Measurements from ENCODE around the gene CMTM7.
A peak's percentile ranks its signal among the peaks of the same experiment; 100 is the strongest.

The CMTM7 gene

DNA sequence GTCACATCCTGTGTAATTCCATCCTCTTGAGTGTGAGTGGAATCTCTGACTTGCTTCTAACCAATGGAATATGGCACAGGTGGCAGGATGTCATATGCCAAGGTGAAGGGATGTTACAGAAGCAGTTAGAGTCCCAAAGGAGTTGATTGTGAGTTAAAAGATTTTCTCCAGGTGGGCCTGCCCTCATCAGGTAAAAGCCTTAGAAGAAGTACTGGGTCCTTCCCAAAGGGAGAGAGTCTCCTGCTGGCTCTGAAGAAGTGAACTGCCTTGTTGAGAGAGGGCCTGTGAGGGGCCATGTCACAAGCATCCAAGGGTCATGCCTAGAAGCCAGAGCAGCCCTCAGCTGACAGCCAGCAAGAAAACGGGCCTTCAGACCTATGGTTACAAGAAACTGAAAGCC lies 13.1 kb downstream of the CMTM7 start:
- ChIA-PET CTCF (interaction anchor here (1.1 to 5.9 kb wide), 6 partner anchors 9 to 60 kb away, joined by 3 to 27 read pairs (median 6); no protein-coding TSS in a partner anchor), POLR2A (interaction anchor here (0.9 kb wide), 1 partner anchor 15 kb away, joined by 3 read pairs; no protein-coding TSS in a partner anchor)
- peaks cover 27 to 88% (median 60%) of the 10 kb centered on the region in 4 experiments for H3K4me1 ChIP-seq (ENCODE audit: control extremely low read depth in 1 of 4, control insufficient read depth in 4 of 4, insufficient read depth in 4 of 4, low read length in 3 of 4)
- H3K4me3 ChIP-seq (ENCODE audit: control insufficient read depth in 1 of 7, extremely low read depth in 1 of 7, insufficient read depth in 4 of 7, low read depth in 2 of 7, low read length in 6 of 7), result no peak overlapping the region
- no peaks in the 10 kb centered on the region for H3K9me3 ChIP-seq (ENCODE audit: control extremely low read depth in 1 of 5, control insufficient read depth in 4 of 5, insufficient read depth in 2 of 5, low read depth in 1 of 5, low read length in 4 of 5)
- no peak for DNase-seq
- WGBS (ENCODE audit: insufficient coverage), result 82% methylated on average over 1 of the region's 1 CpG
- H3K27ac ChIP-seq (ENCODE audit: insufficient read depth in 1 of 2, low read depth in 1 of 2, low read length in 2 of 2, poor library complexity in 1 of 2, severe bottlenecking in 2 of 2), result peak overlapping the region in 1 of 2 experiments; percentile 18
- no peaks in the 10 kb centered on the region for H3K27me3 ChIP-seq (replicated peaks in 2 of 5; ENCODE audit: control insufficient read depth in 4 of 5, insufficient read depth in 5 of 5, low read length in 4 of 5)
- H3K36me3 ChIP-seq (ENCODE audit: control insufficient read depth in 4 of 4, insufficient read depth in 4 of 4, low read length in 3 of 4), result peaks cover 0 to 34% (median 1%) of the 10 kb centered on the region in 4 experiments

- WGBS (ENCODE audit: insufficient coverage), result 80% methylated on average over 1 of the region's 2 CpGs
- no peaks in the 10 kb centered on the region for H3K9me3 ChIP-seq (ENCODE audit: control extremely low read depth in 1 of 5, control insufficient read depth in 4 of 5, insufficient read depth in 2 of 5, low read depth in 1 of 5, low read length in 4 of 5)
- H3K36me3 ChIP-seq (ENCODE audit: control insufficient read depth in 4 of 4, insufficient read depth in 4 of 4, low read length in 3 of 4), result peaks cover 0 to 35% (median 1%) of the 10 kb centered on the region in 4 experiments
- POLR2A ChIA-PET, result interaction anchor here (0.9 kb wide), 1 partner anchor 15 kb away, joined by 3 read pairs; no protein-coding TSS in a partner anchor
- CTCF ChIA-PET, result interaction anchor here (1.1 to 5.9 kb wide), 7 partner anchors 9 to 60 kb away, joined by 3 to 27 read pairs (median 5); no protein-coding TSS in a partner anchor
- DNase-seq, result no peak
- H3K4me3 ChIP-seq (ENCODE audit: control insufficient read depth in 1 of 7, extremely low read depth in 1 of 7, insufficient read depth in 4 of 7, low read depth in 2 of 7, low read length in 6 of 7), result no peak overlapping the region
- peak overlapping the region in 1 of 2 experiments; percentile 18 for H3K27ac ChIP-seq (ENCODE audit: insufficient read depth in 1 of 2, low read depth in 1 of 2, low read length in 2 of 2, poor library complexity in 1 of 2, severe bottlenecking in 2 of 2)
- H3K27me3 ChIP-seq (replicated peaks in 2 of 5; ENCODE audit: control insufficient read depth in 4 of 5, insufficient read depth in 5 of 5, low read length in 4 of 5), result no peaks in the 10 kb centered on the region
- peaks cover 27 to 88% (median 61%) of the 10 kb centered on the region in 4 experiments for H3K4me1 ChIP-seq (ENCODE audit: control extremely low read depth in 1 of 4, control insufficient read depth in 4 of 4, insufficient read depth in 4 of 4, low read length in 3 of 4)
These were observed 13.5 kb downstream of the CMTM7 start for GRCh38 chr3:32405155-32405554.

- Histone ChIP-seq H3K27me3 (replicated peaks in 2 of 5; ENCODE audit: control insufficient read depth in 4 of 5, insufficient read depth in 5 of 5, low read length in 4 of 5) (no peaks in the 10 kb centered on the region), H3K4me1 (ENCODE audit: control extremely low read depth in 1 of 4, control insufficient read depth in 4 of 4, insufficient read depth in 4 of 4, low read length in 3 of 4) (peaks cover 29 to 88% (median 62%) of the 10 kb centered on the region in 4 experiments), H3K36me3 (ENCODE audit: control insufficient read depth in 4 of 4, insufficient read depth in 4 of 4, low read length in 3 of 4) (peaks cover 0 to 35% (median 1%) of the 10 kb centered on the region in 4 experiments), H3K9me3 (ENCODE audit: control extremely low read depth in 1 of 5, control insufficient read depth in 4 of 5, insufficient read depth in 2 of 5, low read depth in 1 of 5, low read length in 4 of 5) (no peaks in the 10 kb centered on the region), H3K27ac (ENCODE audit: insufficient read depth in 1 of 2, low read depth in 1 of 2, low read length in 2 of 2, poor library complexity in 1 of 2, severe bottlenecking in 2 of 2) (peak overlapping the region in 1 of 2 experiments; percentile 36), H3K4me3 (ENCODE audit: control insufficient read depth in 1 of 7, extremely low read depth in 1 of 7, insufficient read depth in 4 of 7, low read depth in 2 of 7, low read length in 6 of 7) (no peak overlapping the region)
- POLR2A ChIA-PET, result no interaction called here
- DNase-seq, result no peak
- CTCF ChIA-PET, result interaction anchor here (0.8 to 5.9 kb wide), 8 partner anchors 8 to 80 kb away, joined by 3 to 27 read pairs (median 4); no protein-coding TSS in a partner anchor
- WGBS (ENCODE audit: insufficient coverage), result 92% methylated on average over 2 of the region's 7 CpGs
These were observed 14.2 kb downstream of the CMTM7 start for GRCh38 chr3:32405711-32406323.

DNA sequence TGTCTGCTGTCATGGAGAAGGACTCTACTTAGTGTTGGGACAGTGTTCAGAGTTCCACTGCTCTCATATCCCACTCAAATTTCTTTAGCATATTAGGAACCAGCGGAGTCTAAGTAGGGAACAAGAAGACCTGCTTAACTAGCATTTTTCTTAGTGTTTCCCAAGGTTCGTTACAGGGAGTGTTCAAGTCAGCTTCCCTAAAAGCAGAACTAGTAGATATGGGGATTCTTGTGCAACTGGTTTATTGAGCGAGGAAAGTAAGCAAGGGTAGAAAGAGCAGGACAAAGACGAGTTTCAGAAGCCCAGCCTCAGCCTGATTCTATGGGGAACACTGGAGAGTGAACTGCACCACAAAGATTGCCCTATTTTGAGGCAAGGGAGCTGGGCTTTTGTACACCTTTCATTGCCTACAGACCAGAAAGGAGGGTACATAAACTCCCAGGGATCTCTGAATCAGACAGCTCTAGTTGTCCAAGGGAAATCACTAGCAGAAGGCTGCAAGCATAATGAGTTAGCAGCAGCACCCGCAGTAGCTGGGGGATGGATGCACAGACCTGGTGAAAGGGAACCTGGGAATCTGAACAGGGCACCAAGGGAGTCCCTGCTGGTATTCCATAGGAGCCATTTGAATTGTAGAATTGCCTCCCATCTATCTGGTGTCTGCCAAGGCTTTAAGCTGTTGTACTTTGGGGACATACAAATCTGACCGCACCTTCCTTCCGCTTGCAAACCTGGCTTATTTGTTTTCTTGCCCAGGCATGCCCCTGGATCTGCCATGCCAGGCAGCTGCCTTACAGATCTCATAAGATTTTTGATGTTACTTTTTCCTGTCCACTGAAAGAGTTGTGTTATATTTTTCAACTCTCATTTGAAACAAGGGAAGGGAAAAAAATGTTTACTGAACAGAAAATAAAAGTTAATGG lies 15.1 kb downstream of the CMTM7 start:
- peak in 2 of 3 donors; percentile 54 to 58 for DNase-seq
- H3K9me3 ChIP-seq (ENCODE audit: control extremely low read depth in 1 of 5, control insufficient read depth in 4 of 5, insufficient read depth in 2 of 5, low read depth in 1 of 5, low read length in 4 of 5), result no peaks in the 10 kb centered on the region
- WGBS (ENCODE audit: insufficient coverage), result 55% methylated on average over 4 of the region's 7 CpGs
- POLR2A ChIA-PET, result interaction anchor here (0.5 to 0.7 kb wide), 2 partner anchors 572 to 619 kb away, joined by 3 read pairs; no protein-coding TSS in a partner anchor
- peak overlapping the region in 2 of 7 experiments; percentile 20 to 29 for H3K4me3 ChIP-seq (ENCODE audit: control insufficient read depth in 1 of 7, extremely low read depth in 1 of 7, insufficient read depth in 4 of 7, low read depth in 2 of 7, low read length in 6 of 7)
- peaks cover 0 to 36% (median 1%) of the 10 kb centered on the region in 4 experiments for H3K36me3 ChIP-seq (ENCODE audit: control insufficient read depth in 4 of 4, insufficient read depth in 4 of 4, low read length in 3 of 4)
- H3K4me1 ChIP-seq (ENCODE audit: control extremely low read depth in 1 of 4, control insufficient read depth in 4 of 4, insufficient read depth in 4 of 4, low read length in 3 of 4), result peaks cover 26 to 83% (median 54%) of the 10 kb centered on the region in 4 experiments
- H3K27ac ChIP-seq (ENCODE audit: insufficient read depth in 1 of 2, low read depth in 1 of 2, low read length in 2 of 2, poor library complexity in 1 of 2, severe bottlenecking in 2 of 2), result peak overlapping the region in 1 of 2 experiments; percentile 36
- CTCF ChIA-PET, result interaction anchor here (1.1 to 5.9 kb wide), 6 partner anchors 8 to 79 kb away, joined by 3 to 27 read pairs (median 4); no protein-coding TSS in a partner anchor
- no peaks in the 10 kb centered on the region for H3K27me3 ChIP-seq (replicated peaks in 2 of 5; ENCODE audit: control insufficient read depth in 4 of 5, insufficient read depth in 5 of 5, low read length in 4 of 5)

DNA sequence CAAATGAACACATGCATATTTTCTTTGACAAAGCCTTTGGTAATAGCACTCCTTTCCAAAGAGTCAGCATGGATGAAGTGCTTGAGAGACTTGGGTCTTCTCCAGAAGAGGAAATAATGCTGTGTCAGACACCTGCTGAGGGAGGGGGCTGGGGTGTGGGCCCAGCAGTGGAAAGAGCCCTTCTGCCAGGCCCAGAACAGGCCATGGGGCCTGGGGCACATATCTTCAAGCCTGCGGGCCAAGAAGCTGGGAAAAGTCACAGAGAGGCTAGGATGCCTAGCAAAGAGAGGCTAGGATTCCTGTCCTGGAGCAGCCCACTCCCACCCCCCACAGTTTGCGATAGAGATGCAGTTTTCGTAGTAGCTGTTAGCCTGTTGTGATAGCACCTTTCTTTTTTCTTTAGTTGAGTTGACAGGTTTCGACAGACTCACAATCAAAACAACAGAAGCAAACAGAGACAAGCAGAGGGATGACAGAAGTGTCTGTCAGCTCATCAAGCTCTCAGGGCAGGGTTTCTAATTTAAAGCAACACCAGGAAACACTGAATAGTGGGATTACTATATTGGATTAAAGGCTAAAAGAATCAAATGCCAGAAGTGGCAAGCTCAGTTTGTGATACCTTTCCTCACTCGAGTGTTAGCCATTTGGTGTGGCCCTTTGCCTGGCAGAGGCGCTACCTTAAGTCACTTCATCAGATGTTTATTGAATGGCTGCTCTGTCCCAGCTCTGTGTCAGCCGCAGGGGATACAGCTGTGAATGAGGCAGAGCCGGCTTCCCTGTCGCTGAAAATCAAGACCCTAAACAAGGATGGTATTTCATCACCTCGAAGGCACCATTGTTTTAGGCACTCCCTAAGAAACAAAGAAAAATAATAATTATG lies 19.0 kb downstream of the CMTM7 start:
- WGBS (ENCODE audit: insufficient coverage), result 90% methylated on average over 7 of the region's 10 CpGs
- peak in 1 of 3 donors; percentile 46 for DNase-seq
- POLR2A ChIA-PET, result interaction anchor here (1.4 kb wide), 1 partner anchor 9 kb away, joined by 4 read pairs; no protein-coding TSS in a partner anchor
- Histone ChIP-seq H3K4me3 (ENCODE audit: control insufficient read depth in 1 of 7, extremely low read depth in 1 of 7, insufficient read depth in 4 of 7, low read depth in 2 of 7, low read length in 6 of 7) (no peak overlapping the region), H3K4me1 (ENCODE audit: control extremely low read depth in 1 of 4, control insufficient read depth in 4 of 4, insufficient read depth in 4 of 4, low read length in 3 of 4) (peaks cover 27 to 69% (median 43%) of the 10 kb centered on the region in 4 experiments), H3K27ac (ENCODE audit: insufficient read depth in 1 of 2, low read depth in 1 of 2, low read length in 2 of 2, poor library complexity in 1 of 2, severe bottlenecking in 2 of 2) (no peak overlapping the region), H3K36me3 (ENCODE audit: control insufficient read depth in 4 of 4, insufficient read depth in 4 of 4, low read length in 3 of 4) (peaks cover 0 to 39% (median 0%) of the 10 kb centered on the region in 4 experiments), H3K9me3 (ENCODE audit: control extremely low read depth in 1 of 5, control insufficient read depth in 4 of 5, insufficient read depth in 2 of 5, low read depth in 1 of 5, low read length in 4 of 5) (no peaks in the 10 kb centered on the region), H3K27me3 (replicated peaks in 2 of 5; ENCODE audit: control insufficient read depth in 4 of 5, insufficient read depth in 5 of 5, low read length in 4 of 5) (no peaks in the 10 kb centered on the region)
- CTCF ChIA-PET, result interaction anchor here (0.9 to 2.6 kb wide), 6 partner anchors 9 to 112 kb away, joined by 3 to 7 read pairs (median 5); no protein-coding TSS in a partner anchor

DNA sequence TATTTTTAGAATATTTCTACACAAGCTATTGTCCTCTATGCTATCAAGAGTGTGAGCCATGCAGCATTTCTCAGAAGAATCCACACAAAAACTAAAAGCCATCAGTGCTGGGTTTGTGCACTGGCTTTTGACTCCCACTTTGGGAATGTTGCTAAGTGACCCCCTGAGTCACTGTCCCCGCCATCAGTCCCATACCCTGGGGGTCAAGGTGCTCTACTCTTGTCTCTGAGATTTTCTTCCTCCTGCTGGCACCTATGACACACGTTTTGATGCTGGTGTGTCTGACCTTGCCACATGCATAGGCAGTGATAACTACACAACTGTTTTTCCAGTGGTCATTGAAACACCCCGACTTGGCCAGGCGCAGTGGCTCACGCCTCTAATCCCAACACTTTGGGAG lies 19.8 kb downstream of the CMTM7 start:
- Histone ChIP-seq H3K9me3 (ENCODE audit: control extremely low read depth in 1 of 5, control insufficient read depth in 4 of 5, insufficient read depth in 2 of 5, low read depth in 1 of 5, low read length in 4 of 5) (no peaks in the 10 kb centered on the region), H3K4me1 (ENCODE audit: control extremely low read depth in 1 of 4, control insufficient read depth in 4 of 4, insufficient read depth in 4 of 4, low read length in 3 of 4) (peaks cover 20 to 61% (median 41%) of the 10 kb centered on the region in 4 experiments), H3K27ac (ENCODE audit: insufficient read depth in 1 of 2, low read depth in 1 of 2, low read length in 2 of 2, poor library complexity in 1 of 2, severe bottlenecking in 2 of 2) (no peak overlapping the region), H3K4me3 (ENCODE audit: control insufficient read depth in 1 of 7, extremely low read depth in 1 of 7, insufficient read depth in 4 of 7, low read depth in 2 of 7, low read length in 6 of 7) (no peak overlapping the region), H3K36me3 (ENCODE audit: control insufficient read depth in 4 of 4, insufficient read depth in 4 of 4, low read length in 3 of 4) (peaks cover 0 to 35% (median 0%) of the 10 kb centered on the region in 4 experiments), H3K27me3 (replicated peaks in 2 of 5; ENCODE audit: control insufficient read depth in 4 of 5, insufficient read depth in 5 of 5, low read length in 4 of 5) (no peaks in the 10 kb centered on the region)
- POLR2A ChIA-PET, result no interaction called here
- no peak for DNase-seq
- 97% methylated on average over 4 of the region's 5 CpGs for WGBS (ENCODE audit: insufficient coverage)
- CTCF ChIA-PET, result interaction anchor here (1.8 to 2.6 kb wide), 3 partner anchors 16 to 56 kb away, joined by 6 to 7 read pairs (median 6); no protein-coding TSS in a partner anchor

Data from common myeloid progenitor, CD34-positive (primary cell).